ENCODE results near the gene RASSF7. TPM values are rescaled to one million over a fixed set of nuclear protein-coding genes. Genes with fewer than 3 reads are reported as not detected.

RASSF7 gene
- total and polyA plus RNA-seq, 2 of the 8 experiments (the other 6 are each of a cell fraction or from before 2014, with no cell fraction given) = 22.3 to 43.9 TPM

GRCh38 chr11:593347-593746, 32.6 kb downstream of the RASSF7 start:
- no peak overlapping the region for H2BK20ac ChIP-seq (ENCODE audit: low read length)
- peaks cover 11 to 12% of the 10 kb centered on the region in 2 experiments for H4K20me1 ChIP-seq (replicated peaks in 1 of 2; ENCODE audit: control insufficient read depth in 1 of 2, insufficient read depth in 2 of 2, low read length in 2 of 2)
- H2BK12ac ChIP-seq (ENCODE audit: low read depth, low read length) = no peak overlapping the region
- POLR2A ChIA-PET (ENCODE audit: partially characterized antibody) = no interaction called here
- no peaks in the 10 kb centered on the region; a peak in 1 of 4 replicates for H3K79me2 ChIP-seq (ENCODE audit: control insufficient read depth in 1 of 2, insufficient read depth in 2 of 2, low read length in 2 of 2)
- no peak overlapping the region for H3K4me3 ChIP-seq (ENCODE audit: extremely low read depth in 1 of 4, insufficient read depth in 2 of 4, low read depth in 3 of 4, low read length in 4 of 4)
- H2BK15ac ChIP-seq (ENCODE audit: low read length) = no peak overlapping the region
- H4K91ac ChIP-seq (replicated peaks; ENCODE audit: insufficient read length, low read length) = no peak overlapping the region
- H3K9me3 ChIP-seq (ENCODE audit: insufficient read depth in 2 of 2, low read depth in 1 of 2, low read length in 1 of 2) = no peaks in the 10 kb centered on the region
- H3K27ac ChIP-seq (ENCODE audit: low read depth, low read length) = no peak overlapping the region
- no peak overlapping the region for H3K4me2 ChIP-seq (ENCODE audit: insufficient read depth in 1 of 2, low read depth in 2 of 2, low read length in 2 of 2)
- no peak overlapping the region for H3K9ac ChIP-seq (replicated peaks in 1 of 4; ENCODE audit: extremely low read depth in 1 of 4, low read depth in 3 of 4, low read length in 3 of 4)
- H3K23ac ChIP-seq (ENCODE audit: insufficient read length) = no peak overlapping the region
- peaks cover 20 to 65% (median 48%) of the 10 kb centered on the region in 4 experiments for H3K36me3 ChIP-seq (ENCODE audit: control insufficient read depth in 2 of 4, insufficient read depth in 4 of 4, low read length in 3 of 4)
- no peak overlapping the region for H2AK5ac ChIP-seq (ENCODE audit: low read depth, low read length)
- H4K5ac ChIP-seq (ENCODE audit: insufficient read length, low read depth, low read length) = no peak overlapping the region
- H3K14ac ChIP-seq (ENCODE audit: insufficient read length) = no peak overlapping the region
- no peak overlapping the region for H3K56ac ChIP-seq (replicated peaks; ENCODE audit: insufficient read length, low read depth, low read length)
- peaks cover 6% of the 10 kb centered on the region; the same call in 1 of the 2 replicates for H3K79me1 ChIP-seq (ENCODE audit: low read depth, low read length)
- H3K4ac ChIP-seq (replicated peaks; ENCODE audit: insufficient read length, low read depth, low read length) = no peak overlapping the region
- no peak for FAIRE-seq
- no peak overlapping the region for H2BK120ac ChIP-seq (replicated peaks; ENCODE audit: low read depth, low read length)
- H3K23me2 ChIP-seq (ENCODE audit: low read depth, low read length) = no peaks in the 10 kb centered on the region
- H3K4me1 ChIP-seq (replicated peaks in 1 of 4; ENCODE audit: control insufficient read depth in 3 of 4, insufficient read depth in 4 of 4, low read length in 3 of 4) = no peaks in the 10 kb centered on the region
- CTCF ChIA-PET (ENCODE audit: partially characterized antibody) = no interaction called here
- H2BK5ac ChIP-seq (ENCODE audit: low read depth, low read length) = no peak overlapping the region
- H2AFZ ChIP-seq (ENCODE audit: low read length) = no peak overlapping the region
- 95% methylated on average over 21 of the region's 21 CpGs; no CpG with 5 or more reads in 1 of the 2 experiments for WGBS, 2 experiments (ENCODE audit: extremely low coverage in 1 of 2, insufficient coverage in 1 of 2, insufficient read length in 1 of 2, insufficient replicate concordance in 2 of 2, low coverage in 1 of 2, low lambda C conversion rate in 2 of 2, missing lambda C conversion rate in 1 of 2)
- no peaks in the 10 kb centered on the region for H3K27me3 ChIP-seq (replicated peaks in 1 of 4; ENCODE audit: control insufficient read depth in 3 of 4, extremely low read depth in 1 of 4, insufficient read depth in 3 of 4, low read length in 3 of 4)
- H4K8ac ChIP-seq (ENCODE audit: extremely low read depth, insufficient read depth, low read length) = no peak overlapping the region; the same call in 1 of the 2 replicates
- no peak for DNase-seq (ENCODE audit: low read depth in 1 of 2, low spot score in 2 of 2)
- no peak overlapping the region for H3K18ac ChIP-seq (ENCODE audit: extremely low read depth, low read length)
- TF ChIP-seq POU5F1 (IDR thresholded peaks at IDR 0.05; ENCODE audit: low read depth, low read length) (no peak), YY1 (IDR thresholded peaks at IDR 0.05; ENCODE audit: low read depth, low read length) (no peak), TBP (IDR thresholded peaks at IDR 0.05; ENCODE audit: low read depth, low read length) (no peak)
- TF ChIP-seq, protein P1, sequence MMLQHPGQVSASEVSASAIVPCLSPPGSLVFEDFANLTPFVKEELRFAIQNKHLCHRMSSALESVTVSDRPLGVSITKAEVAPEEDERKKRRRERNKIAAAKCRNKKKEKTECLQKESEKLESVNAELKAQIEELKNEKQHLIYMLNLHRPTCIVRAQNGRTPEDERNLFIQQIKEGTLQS (IDR thresholded peaks at IDR 0.05; ENCODE audit: insufficient read depth, low read depth, low read length) = no peak
